K562 (cell line): Measurements from ENCODE around the gene CFAP73. TPM values are rescaled to one million over a fixed set of nuclear protein-coding genes. Genes with fewer than 3 reads are reported as not detected.

Experiments used
- DPF2 ChIP-seq: fragments of 450-650 bp; IDR thresholded peaks from 2 replicates; pipeline ENCODE4 v1.6.1; 2016
- EP300 ChIP-seq: IDR thresholded peaks from 2 replicates; pipeline ENCODE4 v1.6.1; 2012; ENCODE audit warnings: low read length, improper control_type of control experiment
- ESRRB ChIP-seq: fragments of 250-450 bp; sonication (Bioruptor Pico); IDR thresholded peaks from 2 replicates; pipeline ENCODE4 v1.5.0; 2020; ENCODE audit warnings: mild to moderate bottlenecking, moderate library complexity, borderline replicate concordance
- ETV1 ChIP-seq: fragments of 450-650 bp; conservative IDR thresholded peaks from 2 replicates; pipeline ENCODE4 v1.6.1; 2016; ENCODE audit warnings: missing genetic modification characterization, control low read depth, low read depth, missing compliant biosample characterization
- HNRNPH1 ChIP-seq: fragments of 200-400 bp; formaldehyde crosslinking; optimal IDR thresholded peaks from 2 replicates; pipeline ENCODE3; 2017; ENCODE audit warnings: low read depth, mild to moderate bottlenecking, low read length, moderate library complexity
- IFI16 ChIP-seq: fragments of 250-450 bp; sonication (Bioruptor Pico); IDR thresholded peaks from 2 replicates; pipeline ENCODE4 v2.1.2; 2022; ENCODE audit warnings: mild to moderate bottlenecking, inconsistent platforms
- KDM1A ChIP-seq, 2 experiments: fragments of 450-650 bp; IDR thresholded peaks; 2 replicates each; pipeline ENCODE4 v1.6.1; 2016; ENCODE audit warnings: mild to moderate bottlenecking in 2 of 2
- KHSRP ChIP-seq: fragments of 450-650 bp; IDR thresholded peaks from 2 replicates; pipeline ENCODE4 v1.6.1; 2017
- LCOR ChIP-seq: sonication (generic); formaldehyde crosslinking; IDR thresholded peaks from 2 replicates; pipeline ENCODE4 v1.8.0; 2022; ENCODE audit warnings: mild to moderate bottlenecking, missing genetic modification reagents
- NFIX ChIP-seq: fragments of 250-450 bp; sonication (Bioruptor Pico); IDR thresholded peaks from 2 replicates; pipeline ENCODE4 v1.4.0; 2020; ENCODE audit warnings: low read depth, mild to moderate bottlenecking, moderate library complexity
- NFYB ChIP-seq: IDR thresholded peaks from 2 replicates; pipeline ENCODE4 v1.6.1; 2011; ENCODE audit warnings: mild to moderate bottlenecking, moderate library complexity; ENCODE audit not compliant: insufficient read length; ENCODE audit errors: extremely low read depth
- NONO ChIP-seq, 2 experiments: fragments of 200-400 bp in 1 of 2; fragments of 450-650 bp in 1 of 2; formaldehyde crosslinking in 1 of 2; IDR thresholded peaks; 2 replicates each; pipeline ENCODE4 v1.6.1; 2017; ENCODE audit warnings: low read depth in 2 of 2, mild to moderate bottlenecking in 2 of 2, moderate library complexity in 2 of 2, low read length in 1 of 2
- NR4A1 ChIP-seq, 2 experiments: fragments of 250-450 bp in 1 of 2; fragments of 450-650 bp in 1 of 2; sonication (Bioruptor Pico) in 1 of 2; IDR thresholded peaks; 2 replicates each; pipeline versions ENCODE4 v1.4.0 to v1.6.1; 2016 to 2020; ENCODE audit warnings: mild to moderate bottlenecking in 2 of 2, missing compliant biosample characterization in 1 of 2, missing genetic modification characterization in 1 of 2, moderate library complexity in 1 of 2
- NRF1 ChIP-seq, 2 experiments: fragments of 450-650 bp; IDR thresholded peaks in 1 of 2; conservative IDR thresholded peaks in 1 of 2; 2 replicates each; pipeline ENCODE4 v1.6.1; 2014; ENCODE audit warnings: mild to moderate bottlenecking in 2 of 2
- POLR3G ChIP-seq: IDR thresholded peaks from 2 replicates; pipeline ENCODE4 v1.6.1; 2011; ENCODE audit not compliant: insufficient read length, insufficient replicate concordance; ENCODE audit errors: extremely low read depth
- PPARD ChIP-seq: fragments of 250-450 bp; sonication (Bioruptor Pico); IDR thresholded peaks from 2 replicates; pipeline ENCODE4 v1.8.0; 2022; ENCODE audit warnings: inconsistent platforms, mild to moderate bottlenecking, moderate library complexity
- RAD21 ChIP-seq, 2 experiments: fragments of 250-450 bp in 1 of 2; fragments of 450-650 bp in 1 of 2; sonication (Bioruptor Pico) in 1 of 2; formaldehyde crosslinking in 1 of 2; IDR thresholded peaks in 1 of 2; conservative IDR thresholded peaks in 1 of 2; 2 replicates each; pipeline versions ENCODE4 v1.4.0 to v1.8.0; 2020 to 2022; ENCODE audit warnings: mild to moderate bottlenecking in 2 of 2, moderate library complexity in 1 of 2
- SMAD4 ChIP-seq: fragments of 250-450 bp; sonication (Bioruptor Pico); conservative IDR thresholded peaks from 2 replicates; pipeline ENCODE4 v1.8.0; 2021; ENCODE audit warnings: inconsistent platforms, mild to moderate bottlenecking, moderate library complexity
- TAF1 ChIP-seq: IDR thresholded peaks from 2 replicates; pipeline ENCODE4 v1.6.1; 2011; ENCODE audit warnings: mild to moderate bottlenecking, low read length, moderate library complexity; ENCODE audit not compliant: insufficient read depth, control insufficient read depth, severe bottlenecking; ENCODE audit errors: extremely low read depth
- TAL1 ChIP-seq: fragments of 450-650 bp; IDR thresholded peaks from 2 replicates; pipeline ENCODE4 v1.6.1; 2016; ENCODE audit warnings: mild to moderate bottlenecking
- YY1 ChIP-seq, 3 experiments: IDR thresholded peaks; 2 replicates each; pipeline ENCODE4 v1.6.1; 2011; ENCODE audit warnings: low read length in 2 of 3, mild to moderate bottlenecking in 2 of 3, moderate library complexity in 2 of 3, borderline replicate concordance in 1 of 3, control low read depth in 1 of 3, low read depth in 1 of 3; ENCODE audit not compliant: insufficient read depth in 3 of 3, insufficient replicate concordance in 2 of 3, control insufficient read depth in 1 of 3, insufficient read length in 1 of 3; ENCODE audit errors: extremely low read depth in 1 of 3
- ZBTB7A ChIP-seq: IDR thresholded peaks from 2 replicates; pipeline ENCODE4 v1.6.1; 2011; ENCODE audit warnings: low read depth, mild to moderate bottlenecking, low read length, moderate library complexity, borderline replicate concordance; ENCODE audit not compliant: control insufficient read depth
- ZNF445 ChIP-seq: fragments of 250-450 bp; sonication (Bioruptor Pico); IDR thresholded peaks from 2 replicates; pipeline ENCODE4 v1.4.0; 2020; ENCODE audit warnings: low read depth, mild to moderate bottlenecking, moderate library complexity
- ZNF583 ChIP-seq: fragments of 250-450 bp; sonication (Bioruptor Pico); IDR thresholded peaks from 2 replicates; pipeline ENCODE4 v1.4.0; 2020
- polyA plus RNA-seq, 8 experiments: library from polyadenylated mRNA; depleted of rRNA in 4 of 8; stranded (reverse) in 5 of 8; unstranded in 3 of 8; fragments of >200 nt; fragmentation: Nextera tagmentation in 2 of 8; fragmentation: Illumina TruSeq in 1 of 8; extraction: Ambion mirVana in 2 of 8; extraction: Trizol in 1 of 8; gene quantifications; 2 replicates each; pipeline versions ENCODE4 v1.2.1 to v1.2.3, GENCODE V29; 2011 to 2014; ENCODE audit warnings: inconsistent platforms in 1 of 8, missing spikeins in 1 of 8
- total RNA-seq, 7 experiments: library from RNA; depleted of rRNA in 6 of 7; stranded (reverse); fragments of >200 nt in 6 of 7; fragmentation: Illumina TruSeq in 2 of 7; extraction: Trizol in 2 of 7; gene quantifications; 2 replicates each; pipeline versions ENCODE4 v1.2.1 to v1.2.3, GENCODE V29; 2011 to 2021; ENCODE audit warnings: low replicate concordance in 1 of 7
- TF ChIP-seq, protein P1 (sequence below): fragments of 450-650 bp; formaldehyde crosslinking; IDR thresholded peaks from 2 replicates; pipeline ENCODE4 v1.4.0; 2022; ENCODE audit warnings: missing genetic modification characterization
- TF ChIP-seq, protein P2 (sequence below): sonication (generic); formaldehyde crosslinking; IDR thresholded peaks from 2 replicates; pipeline ENCODE4 v1.8.1; 2023; ENCODE audit warnings: mild to moderate bottlenecking, missing genetic modification reagents, moderate library complexity

Gene CFAP73
- total and polyA plus RNA-seq, 9 of the 15 experiments (the other 6 are each of a cell fraction or from before 2014, with no cell fraction given), result not detected

DNA sequence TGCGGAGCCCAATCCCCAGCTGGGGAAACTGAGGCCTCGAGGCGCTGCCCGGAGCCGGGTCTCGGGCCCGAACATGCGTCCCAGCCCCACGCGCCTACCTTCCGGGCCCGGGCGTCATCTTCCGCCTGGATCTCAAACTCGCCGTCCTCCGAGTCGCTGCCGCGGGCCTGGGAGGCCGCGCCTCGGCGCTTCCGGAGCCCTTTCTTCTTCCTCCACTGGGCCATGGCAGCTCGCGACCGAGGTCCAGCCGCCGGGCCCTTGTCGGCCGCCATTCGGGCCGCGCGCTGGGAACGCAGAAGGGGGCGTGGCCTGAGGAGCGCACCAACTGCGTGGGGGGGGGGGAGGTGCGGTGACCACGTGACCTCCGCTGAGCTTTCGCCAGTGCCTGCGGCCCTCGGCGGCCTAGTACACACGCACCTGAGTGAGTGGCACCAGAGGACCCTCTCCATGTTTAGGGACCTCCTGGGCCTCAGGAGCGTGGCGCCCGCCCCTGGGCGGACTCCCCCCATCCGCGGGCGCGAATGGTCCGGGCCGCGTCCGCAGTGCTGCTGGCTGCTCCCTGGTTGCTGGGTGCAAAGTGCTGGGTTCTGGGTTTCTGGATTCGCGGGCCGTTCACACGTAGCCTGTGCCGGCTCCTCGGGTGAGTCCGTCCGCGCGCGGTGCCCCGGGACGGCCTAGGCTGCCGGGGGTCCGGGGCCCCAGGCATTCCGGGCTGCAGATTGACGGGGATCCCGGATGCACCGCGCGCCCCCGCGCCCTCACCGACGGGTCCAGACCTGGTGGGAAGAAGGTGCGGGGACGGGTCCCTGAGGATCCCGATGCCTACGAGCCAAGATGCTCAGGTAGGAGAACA lies 35.9 kb downstream of the CFAP73 start, which contains the start of the genes DDX54 and RITA1 (continued):
- TF ChIP-seq YY1 (IDR thresholded peaks at IDR 0.05; ENCODE audit: borderline replicate concordance in 1 of 3, control insufficient read depth in 1 of 3, extremely low read depth in 1 of 3, insufficient read depth in 3 of 3, insufficient read length in 1 of 3, insufficient replicate concordance in 2 of 3, low read depth in 1 of 3, low read length in 2 of 3) (peak; percentile 79 to 95 (median 91)), DPF2 (peak; percentile 43; the same call in 1 of the 2 replicates), NONO (IDR thresholded peaks at IDR 0.05; ENCODE audit: low read depth in 2 of 2, low read length in 1 of 2) (peak; percentile 89 to 100), ZNF445 (CRISPR knock-in tag) (no peak), NR4A1 (CRISPR knock-in tag; IDR thresholded peaks at IDR 0.05) (no peak; the same call in 1 of the 2 replicates), NR4A1 (tag; IDR thresholded peaks at IDR 0.05) (no peak), IFI16 (CRISPR knock-in tag) (no peak), ZNF583 (CRISPR knock-in tag) (no peak), HNRNPH1 (no peak), NFIX (no peak), SMAD4 (CRISPR knock-in tag) (no peak), KHSRP (no peak), ZBTB7A (no peak; the same call in 1 of the 2 replicates), ESRRB (CRISPR knock-in tag) (no peak), NRF1 (conservative IDR thresholded peaks at IDR 0.05 in 1 of 2, IDR thresholded peaks at IDR 0.05 in 1 of 2) (no peak), KDM1A (IDR thresholded peaks at IDR 0.05) (no peak), RAD21 (CRISPR knock-in tag; conservative IDR thresholded peaks at IDR 0.05 in 1 of 2, IDR thresholded peaks at IDR 0.05 in 1 of 2) (no peak), ETV1 (tag) (peak; percentile 42; the same call in 1 of the 2 replicates), TAF1 (peak; percentile 92), EP300 (no peak), PPARD (CRISPR knock-in tag) (no peak), NFYB (no peak), LCOR (CRISPR knock-in tag) (peak; percentile 79; the same call in 1 of the 2 replicates), TAL1 (no peak), POLR3G (no peak)
- TF ChIP-seq, protein P1, sequence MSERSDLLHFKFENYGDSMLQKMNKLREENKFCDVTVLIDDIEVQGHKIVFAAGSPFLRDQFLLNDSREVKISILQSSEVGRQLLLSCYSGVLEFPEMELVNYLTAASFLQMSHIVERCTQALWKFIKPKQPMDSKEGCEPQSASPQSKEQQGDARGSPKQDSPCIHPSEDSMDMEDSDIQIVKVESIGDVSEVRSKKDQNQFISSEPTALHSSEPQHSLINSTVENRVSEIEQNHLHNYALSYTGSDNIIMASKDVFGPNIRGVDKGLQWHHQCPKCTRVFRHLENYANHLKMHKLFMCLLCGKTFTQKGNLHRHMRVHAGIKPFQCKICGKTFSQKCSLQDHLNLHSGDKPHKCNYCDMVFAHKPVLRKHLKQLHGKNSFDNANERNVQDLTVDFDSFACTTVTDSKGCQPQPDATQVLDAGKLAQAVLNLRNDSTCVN (CRISPR knock-in tag), result no peak
- TF ChIP-seq, protein P2, sequence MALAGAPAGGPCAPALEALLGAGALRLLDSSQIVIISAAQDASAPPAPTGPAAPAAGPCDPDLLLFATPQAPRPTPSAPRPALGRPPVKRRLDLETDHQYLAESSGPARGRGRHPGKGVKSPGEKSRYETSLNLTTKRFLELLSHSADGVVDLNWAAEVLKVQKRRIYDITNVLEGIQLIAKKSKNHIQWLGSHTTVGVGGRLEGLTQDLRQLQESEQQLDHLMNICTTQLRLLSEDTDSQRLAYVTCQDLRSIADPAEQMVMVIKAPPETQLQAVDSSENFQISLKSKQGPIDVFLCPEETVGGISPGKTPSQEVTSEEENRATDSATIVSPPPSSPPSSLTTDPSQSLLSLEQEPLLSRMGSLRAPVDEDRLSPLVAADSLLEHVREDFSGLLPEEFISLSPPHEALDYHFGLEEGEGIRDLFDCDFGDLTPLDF (CRISPR knock-in tag), result peak; percentile 88; the same call in 1 of the 2 replicates
